IMR-90 (cell line): Measurements from ENCODE around the gene ATG12. TPM values are rescaled to one million over a fixed set of nuclear protein-coding genes. Genes with fewer than 3 reads are reported as not detected.

Experiments
- ATAC-seq: fragments of 200-7000 bp; cut with Tn5 transposase; 2 replicates; pipeline ENCODE4 v1.9.1; 2020; ENCODE audit warnings: low read depth, mild to moderate bottlenecking, moderate library complexity
- BruUV-seq: library from RNA; stranded (reverse); fragments of 400-500 nt; replicated peaks from 2 replicates; lab custom pipeline; 2021; lab: Mats Ljungman, UMichigan
- CTCF ChIA-PET: fragments of 300-600 bp; formaldehyde crosslinking; extraction: SDS; loops from one replicate; lab custom pipeline; 2021; ENCODE audit warnings: antibody characterized with exemption; lab: Yijun Ruan, JAX
- POLR2A ChIA-PET: fragments of 300-600 bp; sonication (Branson Sonifier 250); formaldehyde crosslinking; loops from one replicate; lab custom pipeline; 2022; ENCODE audit warnings: antibody characterized with exemption; ENCODE audit not compliant: unreplicated experiment; lab: Charles Lee
- DNase-seq: peaks from one replicate; pipeline ENCODE4 v3.0.0; 2013
- H2AFZ ChIP-seq: replicated peaks from 2 replicates; pipeline ENCODE3; 2013; ENCODE audit warnings: low read length, mild to moderate bottlenecking; ENCODE audit not compliant: poor library complexity
- H2AK5ac ChIP-seq: 2 replicates; pipeline ENCODE4 v1.6.1; 2013; ENCODE audit warnings: low read depth, low read length, inconsistent platforms
- H2AK9ac ChIP-seq: replicated peaks from 2 replicates; pipeline ENCODE3; 2013; ENCODE audit warnings: mild to moderate bottlenecking, low read depth, low read length, moderate library complexity; ENCODE audit not compliant: poor library complexity
- H2BK120ac ChIP-seq: 2 replicates; pipeline ENCODE4 v1.6.1; 2013; ENCODE audit warnings: low read depth, low read length, inconsistent platforms
- H2BK15ac ChIP-seq: 3 replicates; pipeline ENCODE4 v1.6.1; 2013; ENCODE audit warnings: low read depth, low read length, inconsistent platforms
- H2BK20ac ChIP-seq: 2 replicates; pipeline ENCODE4 v1.6.1; 2013; ENCODE audit warnings: low read depth, mild to moderate bottlenecking, inconsistent platforms, low read length, moderate library complexity
- H2BK5ac ChIP-seq: 2 replicates; pipeline ENCODE4 v1.6.1; 2013; ENCODE audit warnings: mild to moderate bottlenecking, low read depth, low read length, inconsistent platforms; ENCODE audit not compliant: poor library complexity, severe bottlenecking
- H3K14ac ChIP-seq: replicated peaks from 2 replicates; pipeline ENCODE4 v1.6.1; 2013; ENCODE audit warnings: low read depth, low read length, inconsistent platforms
- H3K18ac ChIP-seq: 2 replicates; pipeline ENCODE4 v1.6.1; 2013; ENCODE audit warnings: low read depth, low read length, control low read depth
- H3K23ac ChIP-seq: 2 replicates; pipeline ENCODE4 v1.6.1; 2013; ENCODE audit warnings: low read depth, low read length, inconsistent platforms
- H3K27ac ChIP-seq: 2 replicates; pipeline ENCODE4 v1.5.1; 2013; ENCODE audit warnings: mild to moderate bottlenecking, control low read depth, low read length; ENCODE audit not compliant: insufficient read depth
- H3K27me3 ChIP-seq: 2 replicates; pipeline ENCODE4 v1.6.1; 2013; ENCODE audit warnings: low read length; ENCODE audit not compliant: control insufficient read depth, insufficient read depth
- H3K36me3 ChIP-seq: 2 replicates; pipeline ENCODE4 v1.6.1; 2013; ENCODE audit warnings: low read length, mixed read lengths; ENCODE audit not compliant: control insufficient read depth, insufficient read depth
- H3K4ac ChIP-seq: 2 replicates; pipeline ENCODE4 v1.6.1; 2013; ENCODE audit warnings: low read depth, low read length, inconsistent platforms
- H3K4me1 ChIP-seq: 2 replicates; pipeline ENCODE4 v1.6.1; 2013; ENCODE audit warnings: low read length, mixed read lengths; ENCODE audit not compliant: control insufficient read depth, insufficient read depth
- H3K4me2 ChIP-seq: 2 replicates; pipeline ENCODE4 v1.6.1; 2013; ENCODE audit warnings: low read depth, mild to moderate bottlenecking, control low read depth, low read length, moderate library complexity
- H3K4me3 ChIP-seq: 2 replicates; pipeline ENCODE4 v1.5.1; 2013; ENCODE audit warnings: low read depth, mild to moderate bottlenecking, control low read depth, low read length, moderate library complexity; ENCODE audit not compliant: insufficient read depth
- H3K56ac ChIP-seq: 2 replicates; pipeline ENCODE4 v1.6.1; 2013; ENCODE audit warnings: low read length, inconsistent platforms; ENCODE audit not compliant: insufficient read depth; ENCODE audit errors: extremely low read depth
- H3K79me1 ChIP-seq, 2 experiments: 2 replicates each; pipeline ENCODE4 v1.6.1; 2013; ENCODE audit warnings: low read length in 2 of 2, inconsistent platforms in 1 of 2, low read depth in 1 of 2
- H3K9ac ChIP-seq: 2 replicates; pipeline ENCODE4 v1.6.1; 2013; ENCODE audit warnings: low read depth, low read length, control low read depth
- H3K9me1 ChIP-seq: 2 replicates; pipeline ENCODE4 v1.6.1; 2013; ENCODE audit warnings: low read length, inconsistent platforms; ENCODE audit not compliant: insufficient read depth
- H3K9me3 ChIP-seq: 2 replicates; pipeline ENCODE4 v1.6.1; 2013; ENCODE audit warnings: low read length; ENCODE audit not compliant: control insufficient read depth, insufficient read depth
- H4K20me1 ChIP-seq: 2 replicates; pipeline ENCODE4 v1.6.1; 2013; ENCODE audit warnings: low read length, inconsistent platforms; ENCODE audit not compliant: insufficient read depth
- H4K5ac ChIP-seq: 2 replicates; pipeline ENCODE4 v1.6.1; 2013; ENCODE audit warnings: mild to moderate bottlenecking, low read depth, low read length, control low read depth
- H4K8ac ChIP-seq, 2 experiments: 2 replicates each; pipeline ENCODE4 v1.6.1; 2013; ENCODE audit warnings: low read depth in 2 of 2, low read length in 2 of 2, control low read depth in 1 of 2, inconsistent platforms in 1 of 2
- H4K91ac ChIP-seq: 2 replicates; pipeline ENCODE4 v1.6.1; 2013; ENCODE audit warnings: low read depth, low read length, inconsistent platforms; ENCODE audit not compliant: insufficient read depth
- MXI1 ChIP-seq: IDR thresholded peaks from 2 replicates; pipeline ENCODE4 v1.6.1; 2012; ENCODE audit warnings: low read depth, mild to moderate bottlenecking, low read length, moderate library complexity, borderline replicate concordance
- NFE2L2 ChIP-seq: fragments of 150-350 bp; IDR thresholded peaks from 2 replicates; pipeline ENCODE4 v1.6.1; 2016; ENCODE audit warnings: low read depth, mild to moderate bottlenecking, low read length
- WGBS, 2 experiments: methylation state at CpG; one replicate each; pipeline versions ENCODE4 v1.1.5 to v1.1.7; 2013; ENCODE audit warnings: missing lambda C conversion rate in 2 of 2; ENCODE audit not compliant: insufficient read length in 1 of 2; ENCODE audit errors: extremely low coverage in 2 of 2; 5-methylcytosine and 5-hydroxymethylcytosine counted together
- dilution Hi-C: fragments of 300-500 bp; cut with HindIII; formaldehyde crosslinking; loops from one replicate; pipeline ENCODE4 v1.14.3; 2018; ENCODE audit warnings: low sequenced_read_pairs; ENCODE audit not compliant: unreplicated experiment
- in situ Hi-C: fragments of 300-500 bp; cut with MboI; formaldehyde crosslinking; loops from 3 replicates; pipeline ENCODE4 v1.14.3; 2019; ENCODE audit warnings: low sequenced_read_pairs, inconsistent platforms, mixed read lengths
- intact Hi-C: fragments of 100-400 bp; cut with micrococcal nuclease; formaldehyde crosslinking; loops from 2 replicates; pipeline ENCODE4 v1.10.0; 2022
- polyA plus RNA-seq, 3 experiments: library from polyadenylated mRNA; depleted of rRNA; stranded (reverse); fragments of >200 nt; gene quantifications; 2 replicates each; pipeline ENCODE4 v1.2.3, GENCODE V29; 2012; ENCODE audit warnings: low replicate concordance in 1 of 3
- total RNA-seq: library from RNA; depleted of rRNA; stranded (reverse); fragments of >200 nt; gene quantifications from 2 replicates; pipeline ENCODE4 v1.2.3, GENCODE V29; 2012
- TF ChIP-seq, protein P1 (sequence below): fragments of 150-350 bp; IDR thresholded peaks from 2 replicates; pipeline ENCODE4 v1.6.1; 2016; ENCODE audit warnings: low read depth, mild to moderate bottlenecking, low read length, moderate library complexity, borderline replicate concordance

The ATG12 gene
- total and polyA plus RNA-seq, 2 of the 4 experiments (the other 2 are of a cell fraction), result 68.0 to 95.7 TPM

DNA sequence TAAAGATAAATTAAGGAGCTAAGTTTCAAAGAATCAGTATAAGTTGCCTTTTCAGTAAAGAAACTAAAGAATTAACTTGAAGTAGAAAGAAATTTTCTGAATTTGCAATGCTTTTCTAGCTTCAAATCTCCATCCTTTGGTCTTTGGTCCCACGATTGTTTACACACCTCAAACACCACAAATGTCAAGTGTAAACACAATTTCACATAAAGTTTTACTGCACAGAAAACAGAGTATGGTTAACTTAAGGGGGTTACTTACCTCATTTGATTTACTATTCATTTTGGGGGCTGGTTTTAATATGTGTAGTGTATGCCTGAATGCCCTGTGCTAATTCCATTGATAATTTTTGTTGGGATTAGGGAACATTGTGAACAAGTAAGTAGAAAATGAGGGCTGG, 29.0 kb downstream of the ATG12 start:
- Histone ChIP-seq H3K9me3 (no peaks in the 10 kb centered on the region), H3K4me1 (no peaks in the 10 kb centered on the region; the same call in 1 of the 2 replicates), H3K4ac (no peak overlapping the region), H2AFZ (no peak overlapping the region), H3K18ac (no peak overlapping the region), H2BK120ac (no peak overlapping the region), H3K79me1 (no peaks in the 10 kb centered on the region), H3K4me3 (no peak overlapping the region), H3K9ac (no peak overlapping the region), H2AK5ac (no peak overlapping the region), H2BK20ac (no peak overlapping the region), H4K20me1 (no peaks in the 10 kb centered on the region), H3K56ac (no peak overlapping the region), H3K14ac (no peak overlapping the region), H3K27ac (no peak overlapping the region), H3K36me3 (no peaks in the 10 kb centered on the region), H4K5ac (no peak overlapping the region), H4K91ac (no peak overlapping the region), H2AK9ac (no peak overlapping the region), H3K27me3 (peaks cover 21% of the 10 kb centered on the region), H2BK5ac (no peak overlapping the region), H2BK15ac (no peak overlapping the region), H4K8ac (no peak overlapping the region), H3K9me1 (no peaks in the 10 kb centered on the region), H3K4me2 (no peak overlapping the region), H3K23ac (no peak overlapping the region)
- POLR2A ChIA-PET, result no interaction called here
- TF ChIP-seq MXI1 (no peak), NFE2L2 (no peak)
- TF ChIP-seq, protein P1, sequence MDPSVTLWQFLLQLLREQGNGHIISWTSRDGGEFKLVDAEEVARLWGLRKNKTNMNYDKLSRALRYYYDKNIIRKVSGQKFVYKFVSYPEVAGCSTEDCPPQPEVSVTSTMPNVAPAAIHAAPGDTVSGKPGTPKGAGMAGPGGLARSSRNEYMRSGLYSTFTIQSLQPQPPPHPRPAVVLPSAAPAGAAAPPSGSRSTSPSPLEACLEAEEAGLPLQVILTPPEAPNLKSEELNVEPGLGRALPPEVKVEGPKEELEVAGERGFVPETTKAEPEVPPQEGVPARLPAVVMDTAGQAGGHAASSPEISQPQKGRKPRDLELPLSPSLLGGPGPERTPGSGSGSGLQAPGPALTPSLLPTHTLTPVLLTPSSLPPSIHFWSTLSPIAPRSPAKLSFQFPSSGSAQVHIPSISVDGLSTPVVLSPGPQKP, result no peak
- ATAC-seq (no peak), DNase-seq (no peak)
- CTCF ChIA-PET, result no interaction called here
- no CpG with 5 or more reads among the region's 1 CpG for WGBS, 2 experiments
- dilution Hi-C loops, result no loop called here
- BruUV-seq, result no TSS peak
- in situ Hi-C loops, result loop anchor here (10.0 kb wide), 1 partner anchor 168 kb away; no protein-coding TSS in a partner anchor
- intact Hi-C loops, result loop anchor here (1.0 kb wide), 1 partner anchor 70 kb away; no protein-coding TSS in a partner anchor
